ENCODE results near the gene TMEM87B.

Gene TMEM87B

DNA sequence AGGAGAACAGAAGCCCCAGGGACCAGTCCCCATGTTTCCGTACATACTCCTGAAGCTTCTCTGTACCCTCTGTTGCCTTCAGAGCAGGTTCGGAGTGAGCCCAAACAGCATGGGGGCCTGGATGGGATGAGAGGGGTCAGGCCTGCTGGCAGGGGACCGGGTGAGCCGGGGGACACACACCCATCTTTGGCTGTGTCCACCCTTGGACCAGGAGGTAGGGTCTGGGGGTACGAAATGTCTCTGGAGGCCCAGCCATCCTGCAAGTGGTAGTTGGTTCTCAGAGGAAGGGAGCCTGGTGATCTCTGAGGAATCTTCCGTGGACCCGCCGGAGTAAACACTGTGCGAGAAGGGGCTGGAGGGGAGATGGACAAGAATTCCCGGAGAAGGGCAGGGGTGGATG, 98.4 kb downstream of the TMEM87B start:
- DNase-seq = no peak

DNA sequence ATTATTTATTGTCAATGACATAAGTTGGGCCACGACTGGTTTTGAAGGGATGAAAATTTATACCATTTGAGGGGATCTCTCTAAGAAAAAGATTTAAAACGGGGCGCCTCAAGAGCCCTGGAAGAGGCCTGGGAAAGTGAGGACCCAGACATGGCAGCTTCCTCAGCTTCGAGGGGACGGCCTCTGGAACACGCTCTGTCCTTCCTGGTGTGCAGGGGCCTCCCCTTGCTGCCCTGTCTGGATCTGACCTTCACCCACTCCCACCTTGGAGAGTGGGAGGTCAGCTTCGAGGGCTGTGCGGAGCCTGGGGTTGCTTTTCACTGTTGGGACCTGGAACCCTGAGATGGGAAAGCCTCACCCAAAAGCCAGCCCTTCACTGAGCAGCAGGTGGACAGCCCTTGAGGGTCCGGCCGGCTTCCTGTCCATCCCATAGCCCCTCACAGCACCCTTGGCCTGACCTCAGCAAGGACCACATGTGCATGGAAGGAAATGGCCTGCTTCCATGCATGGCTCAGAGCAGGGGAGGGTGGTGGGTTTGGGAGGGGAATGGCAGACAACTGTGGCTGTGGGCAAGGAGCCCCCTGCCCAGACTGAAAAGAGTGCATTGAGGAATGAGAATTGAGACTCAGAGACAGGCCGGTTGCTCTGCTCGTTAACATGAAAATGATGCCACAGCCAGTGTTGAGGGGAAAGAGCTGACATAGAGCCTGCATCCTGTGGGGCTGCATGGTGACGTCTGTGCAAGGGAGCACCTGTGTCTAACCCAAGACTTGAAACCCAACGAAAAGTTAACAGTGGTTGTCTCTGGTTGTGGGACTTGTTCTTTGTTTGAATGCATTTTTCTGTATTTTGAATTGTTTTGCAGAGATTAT, 99.4 kb downstream of the TMEM87B start:
- DNase-seq = no peak

DNA sequence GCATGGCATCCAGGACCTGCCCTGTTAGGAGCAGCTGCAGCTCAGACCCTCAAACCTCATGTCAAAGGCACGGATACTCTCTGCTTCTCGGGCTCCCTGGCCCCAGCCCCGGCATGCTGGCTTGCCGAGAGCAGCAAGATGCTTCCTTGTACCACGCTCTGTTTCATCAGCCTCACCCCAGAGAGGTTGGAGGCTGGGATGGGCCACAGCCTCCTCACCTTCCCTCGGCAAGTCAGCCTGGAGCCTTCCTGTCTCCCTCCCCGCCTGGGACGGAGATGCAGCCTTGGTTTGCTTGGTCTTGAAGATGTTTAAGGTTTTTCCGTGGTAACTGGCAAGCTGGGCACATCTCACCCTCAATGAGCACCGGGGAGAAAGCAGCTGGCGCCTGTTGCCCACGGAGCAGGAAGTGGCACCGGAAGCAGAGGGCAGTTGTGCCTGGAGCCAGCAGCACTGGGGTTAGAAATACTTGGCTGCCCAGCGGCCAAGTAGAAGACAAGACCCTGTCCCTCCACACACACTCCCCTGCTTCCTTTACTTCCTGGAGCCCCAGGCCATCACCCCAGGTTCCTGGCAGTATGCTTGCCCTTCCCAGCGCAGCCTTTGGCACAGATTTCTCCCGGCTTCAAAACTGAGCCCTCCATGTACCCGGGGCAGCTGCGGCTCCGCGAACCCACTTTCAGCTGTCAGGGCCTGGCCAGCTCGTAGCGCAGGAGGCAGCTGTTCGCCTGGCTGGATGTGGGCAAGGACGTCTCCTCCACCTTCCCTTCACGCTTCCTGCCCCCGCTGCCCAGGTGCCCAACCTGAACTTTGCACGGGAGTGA, 100.5 kb downstream of the TMEM87B start:
- no peak for DNase-seq

DNA sequence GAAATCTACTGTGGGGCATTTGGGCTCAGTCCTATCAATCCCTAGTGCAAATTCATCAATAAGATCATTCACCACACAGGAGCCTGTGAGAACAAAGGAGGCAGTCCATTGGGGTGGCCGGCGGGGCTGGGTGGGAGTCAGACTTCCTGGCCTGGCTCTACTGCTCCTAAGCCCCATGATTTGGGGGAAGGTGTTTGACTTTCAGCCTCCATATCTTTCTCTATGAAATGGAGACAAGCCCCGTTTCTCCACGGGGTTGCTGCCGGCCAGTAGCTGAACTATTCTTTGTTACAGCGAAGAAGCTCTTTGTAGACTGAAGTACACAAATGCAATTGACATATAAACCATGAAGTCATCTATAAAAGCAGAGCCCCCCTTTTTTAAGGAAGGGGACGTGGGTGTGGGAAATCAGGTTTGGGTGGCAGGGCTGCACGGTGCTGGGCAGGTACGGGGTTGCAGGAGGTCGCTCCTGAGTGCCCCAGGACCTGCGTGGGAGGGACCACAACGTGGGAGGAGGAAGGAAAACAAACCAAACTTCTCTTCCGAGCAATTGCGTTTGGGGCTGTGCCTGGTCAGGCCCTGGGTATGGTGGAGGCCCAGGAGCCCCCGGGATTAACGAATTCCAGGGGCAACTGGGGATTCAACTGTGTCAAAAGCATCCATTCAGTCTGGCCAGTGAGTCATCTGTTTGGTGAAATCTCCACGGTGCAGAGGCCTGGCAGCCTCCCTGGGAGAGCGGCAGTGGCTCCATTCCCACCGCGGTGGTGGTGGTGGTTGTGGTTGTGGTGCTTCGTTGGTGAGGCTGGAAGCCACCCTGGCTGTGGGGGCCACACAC, 101.3 kb downstream of the TMEM87B start:
- no peak for DNase-seq

DNA sequence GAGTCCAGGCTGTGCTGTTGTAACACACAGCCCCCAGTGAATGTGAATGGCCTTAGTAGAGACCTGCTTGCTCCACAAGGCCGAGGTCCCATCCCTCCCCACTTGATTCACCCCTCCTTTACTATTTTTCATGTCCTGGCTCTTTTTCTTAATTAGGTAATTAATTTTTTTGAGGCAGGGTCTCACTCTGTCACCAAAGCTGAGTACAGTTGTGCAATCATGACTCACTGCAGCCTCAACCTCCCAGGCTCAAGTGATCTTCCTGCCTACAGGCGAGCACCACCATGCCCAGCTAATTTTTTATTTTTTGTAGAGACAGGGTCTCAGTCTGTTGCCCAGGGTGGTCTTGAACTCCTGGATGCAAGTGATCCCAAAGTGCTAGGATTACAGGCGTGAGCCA, 102.4 kb downstream of the TMEM87B start:
- no peak for DNase-seq

DNA sequence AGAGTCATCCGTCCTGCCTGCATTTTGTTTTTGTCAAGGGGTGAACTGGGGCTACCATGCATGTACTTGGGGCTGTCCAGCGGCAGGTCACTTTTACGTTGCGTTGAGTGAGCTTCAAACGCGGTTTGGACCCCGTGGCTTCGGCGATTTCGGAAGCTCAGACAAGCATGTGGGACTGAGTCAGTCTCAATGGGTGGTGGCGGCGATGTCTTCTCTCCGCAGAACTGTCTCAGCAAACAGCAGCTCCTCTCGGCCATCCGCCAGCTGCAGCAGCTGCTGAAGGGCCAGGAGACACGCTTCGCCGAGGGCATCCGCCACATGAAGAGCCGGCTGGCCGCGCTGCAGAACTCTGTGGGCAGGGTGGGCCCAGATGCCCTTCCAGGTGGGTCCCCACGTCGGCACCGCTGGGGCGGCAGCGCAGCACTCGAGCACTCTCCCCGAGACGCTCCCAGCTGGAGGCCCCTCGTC, 104.4 kb downstream of the TMEM87B start:
- no peak for DNase-seq

DNA sequence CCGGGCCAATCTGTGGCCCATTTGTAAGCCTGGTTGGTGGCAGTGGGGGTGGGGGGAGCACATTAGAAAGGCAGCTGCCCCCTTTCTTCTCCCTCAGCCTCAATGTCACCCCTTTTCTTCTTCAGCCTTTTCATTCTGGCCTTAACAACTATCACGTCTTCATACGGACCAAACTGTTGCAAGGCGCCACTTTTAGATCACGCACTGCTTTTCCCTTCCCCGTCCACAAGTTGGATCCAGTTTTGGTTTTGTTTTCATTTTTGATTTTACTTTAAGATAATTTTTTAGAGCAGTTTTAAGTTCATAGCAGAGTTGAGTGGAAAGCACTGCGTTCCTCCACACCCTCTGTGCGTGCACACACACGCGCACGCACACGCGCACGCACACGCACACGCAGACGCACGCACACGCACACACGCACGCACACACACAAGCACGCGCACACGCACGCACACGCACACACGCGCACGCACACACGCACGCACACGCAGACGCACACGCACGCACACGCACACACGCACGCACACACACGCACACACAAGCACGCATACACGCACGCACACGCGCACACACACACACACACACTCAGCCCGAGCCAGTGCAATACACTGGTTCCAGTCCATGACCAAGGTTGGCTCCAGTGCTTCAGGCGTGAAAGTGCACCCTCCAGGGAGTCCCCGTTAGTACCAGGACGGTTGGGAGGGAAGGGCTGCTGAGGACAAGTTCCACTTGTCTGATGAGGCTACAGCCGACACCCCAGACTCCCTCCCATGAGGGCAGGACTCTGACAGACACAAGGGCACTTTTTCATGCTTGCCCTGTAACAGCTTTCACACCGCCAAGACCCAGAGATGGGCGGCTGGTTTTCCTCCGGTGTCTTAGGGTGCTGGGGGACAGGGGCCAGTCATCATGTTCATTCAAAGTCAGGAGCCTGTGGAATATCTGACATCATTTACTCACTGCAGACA, 105.5 kb downstream of the TMEM87B start:
- DNase-seq = no peak

DNA sequence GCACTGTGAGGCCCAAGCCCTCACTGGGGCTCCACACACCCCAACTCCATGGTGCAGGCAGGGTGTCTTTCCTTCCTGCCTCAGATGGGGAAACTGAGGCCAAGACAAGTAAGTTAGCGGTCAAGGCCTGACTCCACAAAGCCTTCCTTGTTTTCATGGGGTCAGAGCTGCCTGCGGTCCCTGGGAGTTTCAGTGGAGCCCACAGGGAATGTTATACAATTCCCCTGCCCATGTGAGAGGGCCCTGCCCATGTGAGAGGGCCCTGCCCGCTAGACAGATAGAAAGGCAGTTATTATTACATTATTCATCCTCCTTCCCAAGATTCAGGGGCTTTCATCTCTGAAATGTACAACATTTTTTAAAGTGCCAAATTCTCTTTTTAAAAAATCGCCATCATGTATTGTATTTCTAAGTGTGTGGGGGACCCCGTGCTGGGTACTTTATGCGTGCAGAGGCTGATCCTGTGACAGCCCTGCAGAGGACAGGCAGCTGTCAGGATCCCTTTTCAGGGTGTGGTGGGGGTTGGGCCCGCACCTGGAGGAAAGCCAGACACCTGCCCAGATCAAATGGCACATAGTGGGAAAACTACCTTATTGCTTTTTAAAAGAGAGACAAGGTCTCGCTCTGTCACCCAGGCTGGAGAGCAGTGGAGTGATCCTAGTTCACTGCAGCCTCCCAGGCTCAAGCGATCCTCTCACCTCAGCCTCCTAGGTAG, 106.5 kb downstream of the TMEM87B start:
- DNase-seq = no peak

DNA sequence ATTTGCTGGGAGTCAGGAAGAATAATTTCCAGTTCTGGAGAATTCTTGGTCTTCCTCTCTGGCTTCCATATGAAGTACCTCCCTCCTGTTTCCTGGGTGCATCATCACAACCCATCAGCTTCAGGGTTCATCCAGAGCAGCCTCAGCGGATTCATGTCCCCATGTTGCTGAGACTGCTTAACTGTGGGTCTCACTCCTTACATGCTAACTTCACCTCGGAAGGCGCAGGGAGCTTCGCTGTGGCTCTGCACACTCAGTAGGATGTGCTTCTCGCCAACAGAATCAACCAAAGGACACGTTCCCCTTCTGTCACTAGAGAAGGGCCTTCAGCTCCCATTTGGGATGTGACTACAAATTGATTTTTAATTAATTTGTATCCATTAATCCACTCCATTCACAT, 107.3 kb downstream of the TMEM87B start:
- no peak for DNase-seq

DNA sequence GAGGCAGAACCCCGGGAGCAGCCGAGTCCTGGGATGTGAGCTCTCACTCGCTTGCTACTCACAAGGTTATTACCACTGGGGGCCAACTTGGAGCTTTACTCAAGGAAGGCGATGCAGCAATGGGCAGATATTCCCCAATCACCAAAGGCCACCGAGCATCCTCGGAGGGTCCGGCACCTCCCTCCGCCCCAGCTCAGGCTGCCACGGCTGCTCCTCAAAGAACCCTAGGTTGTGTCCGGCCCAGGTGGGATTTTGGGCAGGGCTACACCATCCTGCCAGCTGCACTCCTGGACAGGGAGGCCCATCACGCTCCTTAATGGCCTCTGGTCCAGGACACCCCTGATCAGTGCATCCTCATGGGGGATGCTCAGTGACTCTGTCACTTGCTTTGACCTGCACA, 107.9 kb downstream of the TMEM87B start:
- DNase-seq = no peak

DNA sequence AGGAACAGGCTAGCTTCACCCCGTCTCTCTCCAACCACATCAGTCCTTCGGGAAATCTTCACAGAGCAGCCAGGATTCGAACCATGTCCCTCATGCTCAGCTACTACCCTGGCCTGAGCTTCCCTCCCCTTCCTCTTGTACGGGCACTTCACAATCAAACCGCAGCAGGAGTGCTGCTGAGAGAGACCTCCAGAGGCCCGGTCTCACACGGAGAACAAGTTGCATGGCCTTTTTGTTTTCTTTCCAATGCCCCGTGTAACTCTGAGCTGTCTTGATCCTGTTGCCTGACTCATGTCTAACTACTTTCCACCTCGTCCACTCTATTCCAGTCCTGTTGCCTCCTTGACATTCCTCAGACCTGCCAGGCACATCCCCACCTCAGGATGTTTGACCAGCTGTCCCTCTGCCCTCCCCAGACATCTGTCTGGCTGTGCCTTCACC, 108.5 kb downstream of the TMEM87B start:
- DNase-seq = no peak

DNA sequence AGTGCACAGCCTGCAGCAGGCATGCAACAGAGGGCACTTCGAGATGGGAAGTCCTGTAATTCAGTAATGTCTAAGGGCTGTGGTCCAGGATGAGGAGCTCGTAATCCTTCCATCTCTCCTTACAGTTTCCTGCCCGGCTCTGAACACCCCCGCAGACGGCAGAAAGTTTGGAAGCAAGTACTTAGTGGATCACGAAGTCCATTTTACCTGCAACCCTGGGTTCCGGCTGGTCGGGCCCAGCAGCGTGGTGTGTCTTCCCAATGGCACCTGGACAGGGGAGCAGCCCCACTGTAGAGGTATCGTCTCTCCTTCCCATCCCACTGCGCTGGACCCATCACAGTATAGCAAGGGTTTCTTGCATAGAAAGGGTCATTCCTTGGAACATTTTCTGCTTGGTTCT, 109.8 kb downstream of the TMEM87B start:
- no peak for DNase-seq

DNA sequence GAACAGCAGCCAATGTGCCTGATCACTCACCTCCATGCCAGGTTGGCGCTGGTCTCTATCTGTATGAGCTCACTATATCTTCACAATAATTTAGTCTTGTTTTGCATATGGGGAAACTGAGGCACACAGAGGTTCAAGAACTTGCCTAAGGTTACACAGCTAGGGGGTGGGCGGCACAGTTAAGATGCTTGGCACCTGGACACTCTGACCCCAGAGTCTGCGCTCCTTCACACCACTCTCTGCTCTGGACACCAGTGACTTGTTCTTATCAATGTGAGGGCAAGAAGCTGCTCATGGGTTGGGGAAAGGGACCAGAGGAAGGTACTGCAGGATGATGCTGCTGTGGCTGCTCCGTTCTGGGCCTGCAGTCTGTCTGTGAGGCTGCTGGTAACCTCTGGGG, 110.2 kb downstream of the TMEM87B start:
- DNase-seq = no peak

DNA sequence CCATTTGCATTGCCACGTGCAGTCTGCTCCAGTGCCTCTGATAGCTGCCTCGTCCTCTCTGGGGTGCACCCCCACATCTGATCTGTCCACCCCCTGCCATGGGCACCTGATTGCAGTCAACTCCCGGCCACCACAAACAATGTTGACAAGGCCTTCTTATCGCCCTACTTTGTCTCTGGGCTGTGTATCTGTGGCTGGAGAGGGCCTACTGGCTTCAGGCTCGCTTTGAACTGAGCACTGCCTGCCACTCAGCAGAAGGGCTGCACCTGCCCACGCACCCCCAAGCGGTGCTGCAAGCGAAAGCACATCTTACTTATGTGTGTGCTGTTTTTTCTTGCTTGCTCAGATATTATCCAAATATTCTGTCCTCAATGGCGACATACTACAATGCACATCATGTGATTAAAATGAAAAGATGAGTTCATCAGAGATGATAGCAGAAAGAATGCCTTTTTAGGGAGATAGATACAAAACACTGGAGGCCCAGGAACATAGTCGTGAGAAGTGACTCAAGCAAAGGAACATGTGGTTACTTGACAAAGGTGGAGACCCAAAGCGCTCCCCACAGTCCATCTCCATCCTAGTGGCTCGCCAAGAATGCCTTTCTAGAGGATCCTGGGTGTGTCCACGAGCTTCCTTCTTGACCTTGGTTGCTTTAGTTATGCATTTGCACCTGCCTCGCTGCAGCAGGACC, 111.9 kb downstream of the TMEM87B start:
- no peak for DNase-seq

DNA sequence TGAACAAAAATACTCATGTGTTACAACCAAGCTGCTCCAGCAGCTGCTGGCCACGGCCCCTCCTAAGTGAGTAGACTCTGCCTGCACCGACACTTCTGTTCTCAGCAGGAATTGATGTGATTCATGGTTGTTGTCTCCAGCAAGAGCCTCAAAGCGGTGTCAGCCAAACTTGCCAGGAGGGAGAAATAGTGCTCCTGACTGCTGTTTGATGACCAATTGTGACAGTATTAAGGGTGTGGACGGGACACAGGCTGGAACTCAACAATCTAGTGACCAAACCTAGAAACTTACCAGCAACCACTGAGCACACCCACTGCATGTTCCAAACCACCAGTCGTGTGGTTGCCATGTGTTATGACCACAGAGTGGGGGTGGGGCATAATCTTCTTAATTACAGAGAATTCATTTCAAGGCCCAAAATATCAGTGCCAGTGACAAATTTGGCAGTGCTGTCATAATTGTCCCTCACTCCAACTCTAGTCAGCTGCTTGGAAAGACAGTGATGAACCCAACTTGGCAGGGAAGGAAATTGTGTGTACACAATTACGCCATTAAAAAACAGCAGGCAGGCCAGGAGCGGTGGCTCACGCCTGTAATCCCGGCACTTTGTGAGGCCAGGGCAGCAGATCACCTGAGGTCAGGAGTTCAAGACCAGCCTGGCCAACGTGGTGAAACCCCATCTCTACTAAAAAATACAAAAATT, 113.5 kb downstream of the TMEM87B start:
- no peak for DNase-seq

All from KG1 (cell line).